Skeletal muscle tissue (tissue), 4 donors: ENCODE results near the gene TSC1. TPM values are rescaled to one million over a fixed set of nuclear protein-coding genes. Genes with fewer than 3 reads are reported as not detected.

Experiments
- H3K27ac ChIP-seq: one replicate; pipeline ENCODE4 v1.7.0; 2013; ENCODE audit warnings: mild to moderate bottlenecking, low read depth, low read length, inconsistent platforms
- H3K27me3 ChIP-seq, 3 donors: one replicate each; pipeline ENCODE4 v1.7.0; 2013; ENCODE audit warnings: low read length in 3 of 3; ENCODE audit not compliant: control insufficient read depth in 3 of 3, insufficient read depth in 3 of 3
- H3K36me3 ChIP-seq, 3 donors: one replicate each; pipeline ENCODE4 v1.7.0; 2013; ENCODE audit warnings: low read length in 3 of 3; ENCODE audit not compliant: control insufficient read depth in 3 of 3, insufficient read depth in 3 of 3
- H3K4me1 ChIP-seq, 3 donors: one replicate each; pipeline ENCODE4 v1.7.0; 2013; ENCODE audit warnings: low read length in 3 of 3, mild to moderate bottlenecking in 3 of 3; ENCODE audit not compliant: control insufficient read depth in 3 of 3, insufficient read depth in 3 of 3
- H3K4me3 ChIP-seq, 3 donors: one replicate each; pipeline ENCODE4 v1.7.0; 2013; ENCODE audit warnings: low read length in 3 of 3
- H3K9ac ChIP-seq, 3 donors: one replicate each; pipeline ENCODE4 v1.7.0; 2013; ENCODE audit warnings: low read length in 3 of 3, mild to moderate bottlenecking in 3 of 3, moderate library complexity in 2 of 3, low read depth in 1 of 3
- H3K9me3 ChIP-seq, 3 donors: one replicate each; pipeline ENCODE4 v1.7.0; 2013; ENCODE audit warnings: low read length in 3 of 3; ENCODE audit not compliant: control insufficient read depth in 3 of 3
- total RNA-seq: library from RNA; depleted of rRNA; stranded (reverse); fragments of >200 nt; gene quantifications from one replicate; pipeline ENCODE4 v1.2.3, GENCODE V29; 2014
- donor health status: Osteomylitis.

The TSC1 gene
- total RNA-seq, 1 donor from 2014 or later, result 23.0 TPM

DNA sequence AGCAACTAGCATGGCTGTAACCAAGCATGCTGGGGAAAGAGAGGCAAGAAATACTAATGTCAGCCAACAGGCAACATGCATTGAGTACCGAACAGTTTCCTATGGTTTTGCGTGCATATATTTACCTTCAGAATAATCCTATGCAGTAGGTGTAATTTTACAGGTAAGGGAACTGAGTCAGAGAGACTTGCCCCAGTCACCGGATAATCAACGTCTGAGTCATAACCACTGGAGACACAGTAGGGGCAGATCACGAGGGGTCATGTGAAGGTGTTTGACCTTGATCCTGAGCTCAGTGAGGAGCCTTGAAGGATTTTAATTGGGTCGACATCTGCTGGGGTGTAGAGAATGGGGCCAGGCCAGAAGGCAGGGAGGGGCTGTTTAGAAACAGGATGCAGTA is 13.4 kb upstream of the TSC1 start:
- H3K27me3 ChIP-seq, result peaks cover 6 to 9% (median 8%) of the 10 kb centered on the region in 3 donors

DNA sequence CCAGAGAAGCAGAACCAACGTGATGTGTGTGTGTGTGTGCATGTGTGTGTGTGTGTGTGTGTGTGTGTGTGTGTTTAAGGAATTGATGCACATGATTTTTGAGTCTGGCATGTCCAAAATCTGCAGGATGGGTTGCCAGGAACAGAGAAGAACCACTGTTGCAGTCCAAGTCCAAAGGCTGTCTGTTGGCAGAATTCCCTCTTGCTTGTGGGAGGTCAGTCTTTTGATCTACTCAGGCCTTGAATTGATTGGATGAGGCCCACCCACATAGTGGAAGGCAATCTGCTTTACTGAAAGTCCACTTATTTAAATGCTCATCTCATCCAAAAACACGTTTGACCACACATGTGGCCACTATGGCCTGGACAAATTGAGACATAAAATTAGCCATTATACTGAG is 11.4 kb upstream of the TSC1 start:
- peaks cover 0 to 5% (median 3%) of the 10 kb centered on the region in 3 donors for H3K9me3 ChIP-seq
- H3K27ac ChIP-seq, result no peak overlapping the region
- peaks cover 6 to 9% (median 8%) of the 10 kb centered on the region in 3 donors for H3K27me3 ChIP-seq
- H3K4me1 ChIP-seq, result no peaks in the 10 kb centered on the region
- H3K36me3 ChIP-seq, result no peaks in the 10 kb centered on the region
- H3K9ac ChIP-seq, result no peak overlapping the region
- no peak overlapping the region for H3K4me3 ChIP-seq

More for the DNA sequence above, 13.4 kb upstream of the TSC1 start:
- H3K27ac ChIP-seq, result no peak overlapping the region
- H3K4me3 ChIP-seq, result no peak overlapping the region
- H3K9me3 ChIP-seq, result peaks cover 0 to 5% (median 3%) of the 10 kb centered on the region in 3 donors
- H3K36me3 ChIP-seq, result no peaks in the 10 kb centered on the region
- H3K9ac ChIP-seq, result no peak overlapping the region
- no peaks in the 10 kb centered on the region for H3K4me1 ChIP-seq

DNA sequence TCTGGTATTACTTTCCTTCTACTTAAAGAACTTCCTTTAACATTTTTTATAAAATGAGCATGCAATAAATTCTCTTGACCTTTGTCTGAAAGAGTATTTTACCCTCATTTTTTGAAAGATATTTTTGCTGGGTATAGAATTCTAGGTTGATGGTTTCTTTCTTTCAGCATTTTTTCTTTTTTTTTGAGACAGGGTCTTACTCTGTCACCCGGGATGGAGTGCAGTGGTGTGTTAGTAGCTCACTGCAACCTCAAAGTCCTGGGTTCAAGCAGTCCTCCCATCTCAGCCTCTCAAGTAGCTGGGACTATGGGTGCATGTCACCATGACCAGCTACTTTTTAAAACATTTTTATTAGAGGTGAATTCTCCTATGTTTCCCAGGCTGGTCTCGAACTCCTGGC is 10.7 kb upstream of the TSC1 start:
- no peaks in the 10 kb centered on the region for H3K4me1 ChIP-seq
- no peaks in the 10 kb centered on the region for H3K36me3 ChIP-seq
- H3K4me3 ChIP-seq, result no peak overlapping the region
- no peak overlapping the region for H3K27ac ChIP-seq
- H3K9me3 ChIP-seq, result peaks cover 0 to 5% (median 3%) of the 10 kb centered on the region in 3 donors
- no peak overlapping the region for H3K9ac ChIP-seq
- peaks cover 2 to 9% (median 5%) of the 10 kb centered on the region in 3 donors for H3K27me3 ChIP-seq

DNA sequence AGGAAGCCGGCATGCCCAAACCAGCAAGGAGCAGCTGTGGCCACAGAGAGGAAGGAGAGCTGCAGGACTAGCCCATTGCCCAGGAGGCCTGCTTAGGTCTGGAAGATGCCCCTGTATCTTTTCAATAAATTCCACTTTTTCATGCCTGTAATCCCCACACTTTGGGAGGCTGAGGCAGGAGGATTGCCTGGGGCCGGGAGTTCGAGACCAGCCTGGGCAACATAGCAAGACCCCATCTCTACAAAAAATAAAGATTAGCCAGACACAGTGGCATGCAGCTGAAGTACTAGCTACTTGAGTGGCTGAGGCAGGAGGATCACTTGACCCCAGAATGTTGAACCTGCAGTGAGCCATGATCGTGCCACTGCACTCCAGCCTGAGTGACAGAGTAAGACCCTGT is 5.3 kb upstream of the TSC1 start:
- Histone ChIP-seq H3K27me3 (no peaks in the 10 kb centered on the region), H3K36me3 (no peaks in the 10 kb centered on the region), H3K9me3 (no peaks in the 10 kb centered on the region), H3K9ac (no peak overlapping the region), H3K4me3 (no peak overlapping the region), H3K27ac (no peak overlapping the region), H3K4me1 (peaks cover 4 to 5% (median 4%) of the 10 kb centered on the region in 3 donors)

DNA sequence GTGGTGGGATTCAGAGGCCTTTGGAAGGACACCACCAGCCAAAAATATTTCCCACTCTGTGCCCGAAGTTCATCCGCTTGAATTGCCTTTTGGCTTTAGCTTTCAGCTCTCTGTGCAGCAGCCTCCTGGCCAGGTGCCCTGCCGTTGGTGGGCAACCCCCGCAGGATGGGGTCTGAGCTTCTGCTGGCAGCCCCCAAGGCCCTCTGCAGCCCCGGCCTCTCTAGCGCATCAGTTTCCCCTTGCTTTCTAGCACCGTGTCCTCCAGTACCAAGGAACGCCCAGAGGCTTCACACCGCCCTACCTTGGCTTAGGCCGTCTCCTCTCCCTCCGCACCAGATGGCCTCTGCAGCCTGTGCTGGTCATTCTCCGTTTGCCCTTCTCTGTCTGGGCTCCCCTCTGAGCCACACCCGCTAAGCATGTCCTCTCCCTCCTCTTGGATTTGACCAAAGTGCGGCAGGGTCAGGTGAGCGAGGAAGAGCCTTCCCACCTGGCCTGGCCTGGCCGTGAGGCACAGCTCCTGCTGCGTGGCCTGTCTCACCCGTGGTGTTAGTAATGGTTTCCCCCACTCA is 4.2 kb upstream of the TSC1 start:
- no peak overlapping the region for H3K9ac ChIP-seq
- no peaks in the 10 kb centered on the region for H3K27me3 ChIP-seq
- H3K4me3 ChIP-seq, result no peak overlapping the region
- H3K4me1 ChIP-seq, result peaks cover 7 to 8% (median 7%) of the 10 kb centered on the region in 3 donors
- H3K27ac ChIP-seq, result no peak overlapping the region
- no peaks in the 10 kb centered on the region for H3K36me3 ChIP-seq
- no peaks in the 10 kb centered on the region for H3K9me3 ChIP-seq

DNA sequence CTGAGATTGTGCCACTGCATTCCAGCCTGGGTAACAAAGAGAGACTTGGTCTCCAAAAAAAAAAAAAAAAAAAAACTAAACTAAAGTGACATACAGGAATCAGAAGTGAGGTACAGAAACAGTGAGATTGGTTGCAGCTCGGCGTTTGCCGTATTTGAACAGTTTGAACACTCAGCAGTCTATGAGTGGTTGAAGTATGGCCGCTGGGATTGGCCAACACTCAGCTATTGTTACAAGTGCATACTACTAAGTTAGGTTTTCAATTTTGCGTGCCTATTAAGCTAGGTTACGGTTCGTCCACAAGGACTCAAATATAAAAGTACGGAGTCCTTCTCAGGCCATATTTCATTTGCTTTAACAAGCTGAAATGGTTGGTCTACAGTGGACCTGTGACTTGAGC is 3.3 kb upstream of the TSC1 start:
- Histone ChIP-seq H3K9ac (no peak overlapping the region), H3K27me3 (no peaks in the 10 kb centered on the region), H3K4me3 (no peak overlapping the region), H3K4me1 (peaks cover 13 to 16% (median 13%) of the 10 kb centered on the region in 3 donors), H3K36me3 (no peaks in the 10 kb centered on the region), H3K27ac (no peak overlapping the region), H3K9me3 (no peaks in the 10 kb centered on the region)

DNA sequence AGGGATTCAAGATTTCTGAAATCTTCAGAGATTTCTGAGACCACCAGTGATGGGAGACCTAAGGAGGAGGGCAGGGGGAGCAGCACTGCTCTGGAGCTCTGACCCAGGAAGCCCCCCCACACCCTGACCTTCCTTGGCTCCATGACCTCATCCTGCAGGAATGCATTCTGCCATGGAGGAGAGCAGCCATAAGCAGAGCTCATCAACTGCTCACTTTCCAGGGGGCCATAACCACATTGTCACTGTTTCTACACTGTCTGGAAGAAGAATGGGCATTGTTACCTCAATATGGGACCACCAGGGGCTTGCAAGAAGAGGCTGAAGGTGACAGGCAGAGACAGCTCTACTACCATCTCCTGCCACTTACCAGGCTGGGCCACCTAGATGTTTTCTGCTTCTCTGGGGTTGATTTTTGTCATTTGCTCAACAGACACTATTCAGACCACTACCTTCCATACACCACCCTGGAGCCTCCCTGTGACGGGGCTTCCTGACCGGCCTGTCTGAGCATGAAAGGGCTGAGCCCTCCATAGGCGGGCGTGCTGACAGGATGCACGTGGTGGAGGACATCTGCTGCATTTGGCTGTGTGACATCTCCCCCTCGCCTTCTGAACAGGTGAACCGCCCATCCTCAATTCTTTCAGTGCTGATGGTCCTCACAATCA is 2.3 kb upstream of the TSC1 start:
- Histone ChIP-seq H3K27ac (no peak overlapping the region), H3K9me3 (no peaks in the 10 kb centered on the region), H3K4me3 (no peak overlapping the region), H3K9ac (no peak overlapping the region), H3K36me3 (no peaks in the 10 kb centered on the region), H3K4me1 (peaks cover 20 to 26% (median 23%) of the 10 kb centered on the region in 3 donors), H3K27me3 (no peaks in the 10 kb centered on the region)

DNA sequence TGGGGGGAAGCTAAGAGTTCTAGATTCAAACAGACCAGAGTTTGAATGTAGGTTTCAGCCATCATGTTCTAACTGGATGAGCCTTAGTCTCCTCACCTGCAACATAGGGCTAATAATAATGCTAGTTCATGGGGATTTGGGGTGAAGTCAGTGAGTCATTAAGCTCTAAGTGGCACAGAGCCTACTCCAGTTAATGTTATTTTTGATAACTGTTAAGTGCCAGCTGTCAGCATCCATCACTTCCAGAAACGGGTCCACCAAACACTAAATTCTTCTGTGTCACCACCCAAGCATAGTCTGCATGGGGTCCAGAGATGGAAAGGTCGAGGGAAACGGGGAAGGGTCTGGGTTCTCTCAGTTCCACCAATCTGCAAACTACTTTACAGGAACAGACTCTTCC is 1.8 kb upstream of the TSC1 start:
- Histone ChIP-seq H3K27ac (no peak overlapping the region), H3K4me3 (no peak overlapping the region), H3K9me3 (no peaks in the 10 kb centered on the region), H3K4me1 (peaks cover 23 to 29% (median 25%) of the 10 kb centered on the region in 3 donors), H3K9ac (no peak overlapping the region), H3K36me3 (no peaks in the 10 kb centered on the region), H3K27me3 (no peaks in the 10 kb centered on the region)

DNA sequence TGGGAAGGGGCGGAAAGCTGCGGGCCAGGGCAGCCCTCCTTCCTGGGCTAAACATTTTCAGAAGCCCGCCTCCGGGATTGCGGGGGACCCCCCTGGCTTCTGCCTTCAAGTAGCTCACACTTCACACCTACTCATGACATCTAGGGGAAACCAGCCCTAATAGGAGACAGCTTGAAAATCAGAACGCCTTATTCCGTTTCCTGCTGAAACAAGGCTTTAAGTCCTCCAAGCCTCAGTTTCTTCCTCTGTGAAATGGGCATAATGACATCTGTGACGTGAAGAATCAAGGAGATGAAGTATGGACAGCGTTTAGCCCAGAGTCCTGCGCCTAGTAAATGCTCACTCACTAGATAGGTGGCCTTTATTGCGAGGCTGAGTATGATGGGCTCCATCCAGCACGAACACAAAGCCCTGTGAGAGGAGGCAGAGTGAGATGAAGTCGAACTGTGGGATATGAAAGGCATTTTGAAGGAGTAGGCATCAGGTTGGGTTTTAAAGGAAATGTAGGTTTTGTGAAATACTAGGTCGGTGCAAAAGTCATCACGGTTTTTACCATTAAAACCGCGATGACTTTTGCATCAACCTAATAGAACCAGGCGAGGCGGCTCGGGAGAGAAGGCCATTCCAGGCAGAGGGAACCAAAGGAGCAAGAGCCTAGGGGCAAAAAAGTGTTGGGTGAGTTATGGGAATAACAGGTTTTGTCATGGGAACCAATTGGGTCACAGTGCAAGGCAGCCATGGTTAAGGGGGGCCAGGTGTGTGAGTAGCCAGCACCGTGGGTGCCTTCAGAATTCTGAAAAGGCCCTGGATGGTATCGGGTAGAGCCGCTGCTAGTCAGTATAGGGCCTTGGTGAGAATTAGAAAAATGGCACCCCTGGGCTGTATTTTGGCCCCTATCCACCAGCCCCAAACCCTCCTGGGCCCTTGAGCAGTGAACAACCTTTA is 1.0 kb upstream of the TSC1 start:
- Histone ChIP-seq H3K4me1 (peaks cover 23 to 30% (median 30%) of the 10 kb centered on the region in 3 donors), H3K27ac (peak overlapping the region; percentile 99), H3K27me3 (no peaks in the 10 kb centered on the region), H3K4me3 (peak overlapping the region; percentile 68 to 91 (median 82)), H3K36me3 (no peaks in the 10 kb centered on the region), H3K9ac (peak overlapping the region; percentile 84 to 95 (median 84)), H3K9me3 (no peaks in the 10 kb centered on the region)
